Measurements from ENCODE around the gene USP25.

GRCh38 chr21:15729674-15730483 is at the start of gene USP25:
- TF ChIP-seq EZH2 (IDR thresholded peaks at IDR 0.05; ENCODE audit: borderline replicate concordance) (no peak), CTCF (IDR thresholded peaks at IDR 0.05; ENCODE audit: poor library complexity) (no peak), EZH2phosphoT487 (IDR thresholded peaks at IDR 0.05; ENCODE audit: low read depth, severe bottlenecking, unreplicated experiment) (no peak)

Measured in hepatocyte (in vitro differentiated cells).